Spinal cord (tissue), 10 donors: Measurements from ENCODE around the gene FHDC1. TPM values are rescaled to one million over a fixed set of nuclear protein-coding genes. Genes with fewer than 3 reads are reported as not detected.

Experiments
- DNase-seq, 6 donors: peaks; one replicate each; pipeline versions ENCODE4 v3.0.0 to v3.0.0-alpha.2; 2013 to 2015; ENCODE audit warnings: low spot score in 6 of 6, low read depth in 4 of 6
- H3K27ac ChIP-seq: one replicate; pipeline ENCODE4 v1.5.1; 2013; ENCODE audit warnings: low read depth, low read length, control low read depth
- H3K27me3 ChIP-seq: one replicate; pipeline ENCODE4 v1.6.1; 2013; ENCODE audit warnings: low read length; ENCODE audit not compliant: control insufficient read depth, insufficient read depth
- H3K36me3 ChIP-seq: one replicate; pipeline ENCODE4 v1.6.1; 2013; ENCODE audit warnings: low read length; ENCODE audit not compliant: control insufficient read depth, insufficient read depth
- H3K4me1 ChIP-seq: one replicate; pipeline ENCODE4 v1.6.1; 2013; ENCODE audit warnings: low read length; ENCODE audit not compliant: control insufficient read depth, insufficient read depth
- H3K4me3 ChIP-seq: one replicate; pipeline ENCODE4 v1.5.1; 2013; ENCODE audit warnings: low read depth, low read length, control low read depth
- H3K9me3 ChIP-seq: one replicate; pipeline ENCODE4 v1.6.1; 2013; ENCODE audit warnings: low read length; ENCODE audit not compliant: control insufficient read depth, insufficient read depth
- WGBS: methylation state at CpG from one replicate; pipeline ENCODE4 v1.1.5; 2013; ENCODE audit warnings: missing lambda C conversion rate; ENCODE audit not compliant: insufficient coverage; 5-methylcytosine and 5-hydroxymethylcytosine counted together
- polyA plus RNA-seq, 2 donors: library from polyadenylated mRNA; unstranded; fragments of 120-200 nt; gene quantifications; one replicate each; pipeline ENCODE4 v1.2.1, GENCODE V29; 2013; ENCODE audit not compliant: insufficient read length in 2 of 2
- total RNA-seq, 2 donors: library from RNA; depleted of rRNA in 1 of 2; stranded (reverse); fragments of 120-200 nt in 1 of 2; fragments of >200 nt in 1 of 2; gene quantifications; one replicate each; pipeline versions ENCODE4 v1.2.3 to v1.2.4, GENCODE V29; 2013 to 2014
- donor health status: healthy.

FHDC1 gene
- total and polyA plus RNA-seq, 4 donors, result 2.5 to 8.1 (median 5.9) TPM

DNA sequence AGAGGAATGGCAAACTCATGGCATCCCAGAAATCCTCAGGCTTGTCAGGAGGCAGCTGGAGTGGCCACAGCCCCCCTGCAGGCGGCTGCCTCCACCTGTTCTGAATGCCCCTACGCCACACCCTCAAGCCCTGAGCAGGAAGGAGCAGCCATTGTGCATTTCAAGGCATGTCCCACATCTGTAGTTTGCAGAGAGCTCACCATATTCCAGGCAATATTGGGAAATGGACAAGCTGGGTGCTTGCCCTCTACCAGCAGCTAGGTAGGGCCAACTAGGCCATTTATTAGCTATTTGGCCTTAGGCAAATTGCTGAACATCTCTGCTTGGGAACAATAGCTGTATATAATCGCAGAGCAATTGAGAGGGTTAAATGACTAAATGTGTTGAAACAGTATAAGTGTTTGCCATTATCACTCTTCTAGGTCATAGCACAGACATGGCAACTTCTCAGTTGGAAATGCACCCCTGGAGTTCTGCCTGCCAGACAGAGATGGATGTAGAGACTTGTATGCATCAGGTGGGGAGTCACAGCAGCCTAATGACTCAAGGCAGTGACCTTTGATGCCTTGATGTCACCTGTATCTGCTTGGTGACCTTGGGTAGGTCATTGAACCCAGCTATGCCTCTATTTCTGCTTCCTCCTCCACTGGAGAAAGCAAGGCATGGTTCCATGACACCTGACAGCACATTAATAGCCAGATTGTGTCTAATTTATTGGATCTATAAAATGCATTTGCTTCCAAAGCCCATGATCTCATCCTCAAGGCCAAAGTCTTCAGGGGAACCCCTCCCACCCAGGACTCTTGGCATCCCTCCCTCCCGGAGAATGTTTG, 52.8 kb downstream of the FHDC1 start:
- Histone ChIP-seq H3K4me1 (peaks cover 5% of the 10 kb centered on the region), H3K4me3 (no peak overlapping the region), H3K36me3 (no peaks in the 10 kb centered on the region), H3K27ac (no peak overlapping the region), H3K9me3 (no peaks in the 10 kb centered on the region), H3K27me3 (no peaks in the 10 kb centered on the region)
- DNase-seq, result no peak
- WGBS, result 87% methylated on average over 4 of the region's 4 CpGs

DNA sequence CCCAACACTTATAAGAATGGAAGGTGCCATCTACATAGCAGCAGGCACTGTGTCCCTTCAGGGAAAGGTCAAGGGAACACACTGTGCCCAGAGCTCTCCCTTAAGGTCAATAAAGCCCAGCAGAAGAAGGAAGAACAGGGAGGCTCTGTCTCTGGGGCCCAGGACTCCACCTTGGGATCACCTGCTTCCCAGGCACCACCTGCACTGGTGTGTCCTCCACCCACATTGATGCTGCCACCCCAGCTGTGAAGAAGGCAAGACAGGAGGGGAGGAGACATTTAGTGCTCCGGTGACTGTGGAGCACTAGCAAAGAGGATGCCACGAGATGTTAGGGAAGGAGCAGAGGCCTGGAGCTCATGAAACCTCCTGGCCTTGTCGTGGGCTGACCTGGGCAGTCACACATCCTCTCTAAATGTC, 53.4 kb downstream of the FHDC1 start:
- Histone ChIP-seq H3K4me1 (no peaks in the 10 kb centered on the region), H3K4me3 (no peak overlapping the region), H3K27me3 (no peaks in the 10 kb centered on the region), H3K36me3 (no peaks in the 10 kb centered on the region), H3K27ac (no peak overlapping the region), H3K9me3 (no peaks in the 10 kb centered on the region)
- DNase-seq, result no peak
- 100% methylated on average over 1 of the region's 3 CpGs for WGBS

DNA sequence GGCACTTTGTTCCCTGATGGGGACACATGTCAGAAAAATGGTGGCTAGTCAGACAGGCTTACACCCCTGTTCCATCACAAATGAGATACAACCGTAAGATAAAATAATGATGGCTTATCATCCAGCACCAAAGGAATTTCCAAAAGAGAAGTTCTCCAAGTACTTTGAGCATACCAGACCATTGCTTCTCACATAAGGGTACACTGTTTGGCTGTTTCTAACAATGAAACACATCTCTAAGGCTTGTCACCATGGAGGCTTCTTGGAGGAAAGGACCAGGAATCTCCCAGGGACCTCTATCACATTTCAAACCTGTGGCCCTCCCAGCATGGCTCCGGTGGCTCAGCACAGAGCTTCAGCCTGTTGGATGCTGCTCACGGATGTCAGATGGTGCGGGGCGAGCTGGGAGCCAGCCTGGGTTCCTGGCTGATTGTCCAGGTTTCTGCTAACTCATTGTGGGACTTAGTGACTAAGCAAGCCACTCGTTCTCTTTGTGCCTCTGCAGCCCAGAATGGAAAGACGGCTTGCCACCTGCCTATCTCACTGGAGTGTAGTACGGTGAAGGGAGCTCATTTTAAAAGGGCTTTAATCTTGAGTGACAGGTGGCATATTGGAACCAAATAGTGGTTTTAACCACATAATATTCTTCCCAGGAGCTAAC, 54.5 kb downstream of the FHDC1 start:
- no peak overlapping the region for H3K27ac ChIP-seq
- no peaks in the 10 kb centered on the region for H3K36me3 ChIP-seq
- no peak overlapping the region for H3K4me3 ChIP-seq
- no peak for DNase-seq
- no peaks in the 10 kb centered on the region for H3K9me3 ChIP-seq
- H3K27me3 ChIP-seq, result no peaks in the 10 kb centered on the region
- WGBS, result 89% methylated on average over 5 of the region's 8 CpGs
- peaks cover 2% of the 10 kb centered on the region for H3K4me1 ChIP-seq

DNA sequence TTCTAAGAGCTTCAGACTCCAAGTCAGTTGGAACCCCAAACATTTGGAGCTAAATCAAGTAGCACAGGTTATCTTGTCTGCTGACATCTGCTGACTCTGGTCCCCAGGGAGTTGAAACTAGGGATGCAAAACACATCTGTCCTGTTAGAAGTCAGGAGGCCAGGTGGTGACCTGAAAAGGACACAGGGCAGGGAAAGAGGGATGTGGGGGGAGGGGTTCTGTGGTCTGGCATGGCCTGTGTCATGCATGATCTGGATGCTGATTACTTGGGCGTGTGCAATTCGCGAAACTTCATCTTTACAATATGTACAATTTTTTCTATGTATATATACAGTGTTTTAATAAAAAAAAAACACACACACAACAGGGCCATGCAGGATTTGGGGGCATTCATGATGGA, 55.3 kb downstream of the FHDC1 start:
- Histone ChIP-seq H3K9me3 (no peaks in the 10 kb centered on the region), H3K27ac (no peak overlapping the region), H3K27me3 (no peaks in the 10 kb centered on the region), H3K4me1 (peaks cover 8% of the 10 kb centered on the region), H3K4me3 (no peak overlapping the region), H3K36me3 (no peaks in the 10 kb centered on the region)
- WGBS, result no CpG with 5 or more reads among the region's 3 CpGs
- no peak for DNase-seq

- no peaks in the 10 kb centered on the region for H3K27me3 ChIP-seq
- H3K4me1 ChIP-seq, result peaks cover 12% of the 10 kb centered on the region
- H3K4me3 ChIP-seq, result no peak overlapping the region
- no peaks in the 10 kb centered on the region for H3K36me3 ChIP-seq
- no peak for DNase-seq
- no peaks in the 10 kb centered on the region for H3K9me3 ChIP-seq
- H3K27ac ChIP-seq, result no peak overlapping the region
- WGBS, result 100% methylated on average over 5 of the region's 8 CpGs
Measured at GRCh38 chr4:152992027-152992426, 55.9 kb downstream of the FHDC1 start.

DNA sequence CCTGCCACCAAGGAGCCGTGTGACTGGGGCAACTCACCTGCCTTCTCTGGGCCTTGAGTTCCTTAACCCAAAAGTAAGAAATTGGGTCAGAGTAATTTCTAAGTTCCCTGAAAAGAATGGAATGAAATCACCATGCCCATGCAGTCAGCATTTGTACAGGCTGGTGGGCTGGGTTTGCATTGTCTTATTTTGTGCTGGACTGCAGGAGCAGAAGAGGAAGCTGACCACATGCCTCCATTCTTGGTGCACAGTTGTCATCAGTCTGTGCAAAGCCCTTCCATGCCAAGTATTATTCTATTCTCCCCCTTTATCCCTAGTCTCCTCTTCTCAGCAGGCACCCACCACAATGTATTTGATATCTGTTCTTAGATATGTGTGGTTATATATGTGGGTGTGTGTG, 56.3 kb downstream of the FHDC1 start:
- Histone ChIP-seq H3K27me3 (no peaks in the 10 kb centered on the region), H3K4me3 (no peak overlapping the region), H3K27ac (no peak overlapping the region), H3K9me3 (no peaks in the 10 kb centered on the region), H3K36me3 (no peaks in the 10 kb centered on the region), H3K4me1 (peaks cover 12% of the 10 kb centered on the region)
- WGBS, result 75% methylated on average over 1 of the region's 1 CpG
- no peak for DNase-seq

- Histone ChIP-seq H3K4me3 (no peak overlapping the region), H3K27ac (no peak overlapping the region), H3K4me1 (peaks cover 12% of the 10 kb centered on the region), H3K9me3 (no peaks in the 10 kb centered on the region), H3K36me3 (no peaks in the 10 kb centered on the region), H3K27me3 (no peaks in the 10 kb centered on the region)
- 75% methylated on average over 2 of the region's 3 CpGs for WGBS
- DNase-seq, result no peak
Measured at GRCh38 chr4:152994038-152994437, 57.9 kb downstream of the FHDC1 start.

GRCh38 chr4:152996111-152996571, 60.0 kb downstream of the FHDC1 start:
- WGBS, result 30% methylated on average over 8 of the region's 8 CpGs
- Histone ChIP-seq H3K4me3 (no peak overlapping the region), H3K27me3 (no peaks in the 10 kb centered on the region), H3K36me3 (no peaks in the 10 kb centered on the region), H3K27ac (no peak overlapping the region), H3K9me3 (no peaks in the 10 kb centered on the region), H3K4me1 (peaks cover 12% of the 10 kb centered on the region)
- peak in 1 of 6 donors; percentile 57 for DNase-seq

GRCh38 chr4:152996672-152997071, 60.5 kb downstream of the FHDC1 start:
- Histone ChIP-seq H3K27me3 (no peaks in the 10 kb centered on the region), H3K9me3 (no peaks in the 10 kb centered on the region), H3K36me3 (no peaks in the 10 kb centered on the region), H3K4me1 (peaks cover 12% of the 10 kb centered on the region), H3K4me3 (no peak overlapping the region), H3K27ac (no peak overlapping the region)
- 56% methylated on average over 3 of the region's 6 CpGs for WGBS
- no peak for DNase-seq

- H3K4me3 ChIP-seq, result no peak overlapping the region
- WGBS, result no CpG with 5 or more reads among the region's 5 CpGs
- no peaks in the 10 kb centered on the region for H3K27me3 ChIP-seq
- DNase-seq, result no peak
- H3K9me3 ChIP-seq, result no peaks in the 10 kb centered on the region
- H3K4me1 ChIP-seq, result peaks cover 12% of the 10 kb centered on the region
- H3K27ac ChIP-seq, result no peak overlapping the region
- H3K36me3 ChIP-seq, result no peaks in the 10 kb centered on the region
Measured at GRCh38 chr4:152997288-152997687, 61.2 kb downstream of the FHDC1 start.
